WTC11 (cell line): ENCODE data around the gene C17orf75. TPM values are rescaled to one million over a fixed set of nuclear protein-coding genes. Genes with fewer than 3 reads are reported as not detected.
"Not testable (repeated sequence)": the region's sequence is repeated elsewhere in the genome, so short reads cannot be mapped to it uniquely, and the experiment has no call there.

Experiments used
- ATAC-seq: fragments of 200-7000 bp; cut with Tn5 transposase; 2 replicates; pipeline ENCODE4 v1.10.0; 2021; ENCODE audit warnings: mild to moderate bottlenecking, moderate library complexity
- CTCF ChIA-PET: fragments of 300-600 bp; sonication (Branson Sonifier 250); formaldehyde crosslinking; loops from one replicate; lab custom pipeline; 2021; ENCODE audit warnings: antibody characterized with exemption; lab: Charles Lee
- POLR2A ChIA-PET: fragments of 350-600 bp; sonication (Branson Sonifier 250); formaldehyde crosslinking; loops from one replicate; lab custom pipeline; 2021; ENCODE audit warnings: antibody characterized with exemption; lab: Charles Lee
- DNase-seq: peaks from one replicate; pipeline ENCODE4 v3.0.0; 2021; ENCODE audit warnings: low spot score
- H3K27ac Mint-ChIP-seq: 2 replicates; pipeline ENCODE4 v1.8.0; 2021; ENCODE audit warnings: mixed read lengths
- H3K27me3 Mint-ChIP-seq: 2 replicates; pipeline ENCODE4 v1.8.0; 2021; ENCODE audit warnings: low read depth, mild to moderate bottlenecking, moderate library complexity, mixed read lengths
- H3K36me3 Mint-ChIP-seq: 2 replicates; pipeline ENCODE4 v1.8.0; 2021; ENCODE audit warnings: mixed read lengths
- H3K4me1 Mint-ChIP-seq: 2 replicates; pipeline ENCODE4 v1.8.0; 2022; ENCODE audit warnings: mixed read lengths
- H3K4me3 Mint-ChIP-seq: 2 replicates; pipeline ENCODE4 v1.8.0; 2021; ENCODE audit warnings: mild to moderate bottlenecking, moderate library complexity, mixed read lengths
- H3K9me3 Mint-ChIP-seq: 2 replicates; pipeline ENCODE4 v1.8.0; 2021; ENCODE audit warnings: mixed read lengths
- GABPB1 ChIP-seq: sonication (generic); formaldehyde crosslinking; IDR thresholded peaks from 2 replicates; pipeline ENCODE4 v1.8.1; 2023; ENCODE audit warnings: mild to moderate bottlenecking, missing genetic modification reagents
- GRHL2 ChIP-seq: fragments of 250-450 bp; sonication (Bioruptor Pico); IDR thresholded peaks from 2 replicates; pipeline ENCODE4 v1.8.0; 2022; ENCODE audit warnings: mild to moderate bottlenecking, moderate library complexity; ENCODE audit not compliant: insufficient replicate concordance, severe bottlenecking
- JUN ChIP-seq: sonication (generic); formaldehyde crosslinking; IDR thresholded peaks from 2 replicates; pipeline ENCODE4 v1.8.0; 2023; ENCODE audit warnings: mild to moderate bottlenecking, missing genetic modification reagents
- PRRX2 ChIP-seq: fragments of 250-450 bp; sonication (Bioruptor Pico); IDR thresholded peaks from 2 replicates; pipeline ENCODE4 v1.8.0; 2021; ENCODE audit warnings: mild to moderate bottlenecking
- SMAD3 ChIP-seq: sonication (generic); formaldehyde crosslinking; IDR thresholded peaks from 2 replicates; pipeline ENCODE4 v1.8.0; 2022; ENCODE audit warnings: missing genetic modification reagents, mild to moderate bottlenecking, borderline replicate concordance
- TEAD1 ChIP-seq: sonication (generic); formaldehyde crosslinking; IDR thresholded peaks from 2 replicates; pipeline ENCODE4 v1.8.0; 2022; ENCODE audit warnings: mild to moderate bottlenecking, missing genetic modification reagents
- TEAD4 ChIP-seq: sonication (generic); formaldehyde crosslinking; IDR thresholded peaks from 2 replicates; pipeline ENCODE4 v1.8.0; 2022; ENCODE audit warnings: mild to moderate bottlenecking, missing genetic modification reagents
- ZNF121 ChIP-seq: sonication (generic); formaldehyde crosslinking; IDR thresholded peaks from 2 replicates; pipeline ENCODE4 v1.8.0; 2023; ENCODE audit warnings: missing genetic modification reagents
- total RNA-seq: library from RNA; stranded (reverse); gene quantifications from 3 replicates; pipeline ENCODE4 v1.2.3, GENCODE V29; 2021
- TF ChIP-seq, protein P1 (sequence below): sonication (generic); formaldehyde crosslinking; IDR thresholded peaks from 2 replicates; pipeline ENCODE4 v1.8.0; 2022; ENCODE audit warnings: mild to moderate bottlenecking, missing genetic modification reagents
- TF ChIP-seq, protein P2 (sequence below): sonication (generic); formaldehyde crosslinking; IDR thresholded peaks from 2 replicates; pipeline ENCODE4 v1.8.1; 2023; ENCODE audit warnings: mild to moderate bottlenecking, missing genetic modification reagents, borderline replicate concordance
- TF ChIP-seq, protein P3 (sequence below): sonication (generic); formaldehyde crosslinking; IDR thresholded peaks from 2 replicates; pipeline ENCODE4 v1.8.0; 2022; ENCODE audit warnings: missing genetic modification reagents
- TF ChIP-seq, protein P4 (sequence below): fragments of 250-450 bp; sonication (Bioruptor Pico); IDR thresholded peaks from 2 replicates; pipeline ENCODE4 v1.9.0; 2021; ENCODE audit warnings: moderate library complexity, mild to moderate bottlenecking, inconsistent platforms, borderline replicate concordance

Gene C17orf75
- total RNA-seq, 1 experiment from 2014 or later, result 35.5 TPM

DNA sequence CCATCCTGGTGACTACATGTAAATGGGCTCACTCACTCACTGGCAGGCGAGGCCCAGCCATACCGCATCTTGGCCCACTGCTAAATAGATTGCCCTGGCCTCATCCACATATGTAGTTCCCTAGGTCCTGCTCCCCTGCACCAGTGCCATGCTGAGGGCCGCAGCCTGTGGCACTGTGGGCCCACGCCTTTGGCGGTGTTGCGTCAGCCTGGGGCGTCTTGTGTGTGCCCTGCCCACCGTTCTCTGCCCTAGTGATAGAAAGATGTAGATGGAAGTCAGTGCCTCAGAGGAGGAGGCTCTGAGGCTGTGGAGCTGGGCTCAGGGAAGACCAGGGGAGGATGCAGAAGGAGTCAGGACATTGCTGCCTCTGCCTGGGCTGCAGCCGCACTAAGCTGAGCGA is 18.9 kb downstream of the C17orf75 start:
- H3K9me3 Mint-ChIP-seq, result no peaks in the 10 kb centered on the region
- DNase-seq (no peak), ATAC-seq (no peak)
- H3K27ac Mint-ChIP-seq, result peak overlapping the region; percentile 87
- ChIA-PET CTCF (interaction anchor here (1.3 to 2.1 kb wide), 4 partner anchors 12 to 70 kb away, joined by 3 to 21 read pairs (median 9); no protein-coding TSS in a partner anchor), POLR2A (no interaction called here)
- peaks cover 24% of the 10 kb centered on the region for H3K4me1 Mint-ChIP-seq
- TF ChIP-seq SMAD3 (CRISPR knock-in tag), result no peak
- TF ChIP-seq, protein P1, sequence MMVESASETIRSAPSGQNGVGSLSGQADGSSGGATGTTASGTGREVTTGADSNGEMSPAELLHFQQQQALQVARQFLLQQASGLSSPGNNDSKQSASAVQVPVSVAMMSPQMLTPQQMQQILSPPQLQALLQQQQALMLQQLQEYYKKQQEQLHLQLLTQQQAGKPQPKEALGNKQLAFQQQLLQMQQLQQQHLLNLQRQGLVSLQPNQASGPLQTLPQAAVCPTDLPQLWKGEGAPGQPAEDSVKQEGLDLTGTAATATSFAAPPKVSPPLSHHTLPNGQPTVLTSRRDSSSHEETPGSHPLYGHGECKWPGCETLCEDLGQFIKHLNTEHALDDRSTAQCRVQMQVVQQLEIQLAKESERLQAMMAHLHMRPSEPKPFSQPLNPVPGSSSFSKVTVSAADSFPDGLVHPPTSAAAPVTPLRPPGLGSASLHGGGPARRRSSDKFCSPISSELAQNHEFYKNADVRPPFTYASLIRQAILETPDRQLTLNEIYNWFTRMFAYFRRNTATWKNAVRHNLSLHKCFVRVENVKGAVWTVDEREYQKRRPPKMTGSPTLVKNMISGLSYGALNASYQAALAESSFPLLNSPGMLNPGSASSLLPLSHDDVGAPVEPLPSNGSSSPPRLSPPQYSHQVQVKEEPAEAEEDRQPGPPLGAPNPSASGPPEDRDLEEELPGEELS (CRISPR knock-in tag), result no peak
- TF ChIP-seq GABPB1, result peak; percentile 41; the same call in 1 of the 2 replicates
- TF ChIP-seq ZNF121, result no peak
- no peak for TF ChIP-seq PRRX2 (CRISPR knock-in tag)
- TF ChIP-seq JUN (CRISPR knock-in tag), result no peak
- TF ChIP-seq GRHL2 (CRISPR knock-in tag), result no peak
- TF ChIP-seq TEAD1, result no peak
- TF ChIP-seq, protein P2, sequence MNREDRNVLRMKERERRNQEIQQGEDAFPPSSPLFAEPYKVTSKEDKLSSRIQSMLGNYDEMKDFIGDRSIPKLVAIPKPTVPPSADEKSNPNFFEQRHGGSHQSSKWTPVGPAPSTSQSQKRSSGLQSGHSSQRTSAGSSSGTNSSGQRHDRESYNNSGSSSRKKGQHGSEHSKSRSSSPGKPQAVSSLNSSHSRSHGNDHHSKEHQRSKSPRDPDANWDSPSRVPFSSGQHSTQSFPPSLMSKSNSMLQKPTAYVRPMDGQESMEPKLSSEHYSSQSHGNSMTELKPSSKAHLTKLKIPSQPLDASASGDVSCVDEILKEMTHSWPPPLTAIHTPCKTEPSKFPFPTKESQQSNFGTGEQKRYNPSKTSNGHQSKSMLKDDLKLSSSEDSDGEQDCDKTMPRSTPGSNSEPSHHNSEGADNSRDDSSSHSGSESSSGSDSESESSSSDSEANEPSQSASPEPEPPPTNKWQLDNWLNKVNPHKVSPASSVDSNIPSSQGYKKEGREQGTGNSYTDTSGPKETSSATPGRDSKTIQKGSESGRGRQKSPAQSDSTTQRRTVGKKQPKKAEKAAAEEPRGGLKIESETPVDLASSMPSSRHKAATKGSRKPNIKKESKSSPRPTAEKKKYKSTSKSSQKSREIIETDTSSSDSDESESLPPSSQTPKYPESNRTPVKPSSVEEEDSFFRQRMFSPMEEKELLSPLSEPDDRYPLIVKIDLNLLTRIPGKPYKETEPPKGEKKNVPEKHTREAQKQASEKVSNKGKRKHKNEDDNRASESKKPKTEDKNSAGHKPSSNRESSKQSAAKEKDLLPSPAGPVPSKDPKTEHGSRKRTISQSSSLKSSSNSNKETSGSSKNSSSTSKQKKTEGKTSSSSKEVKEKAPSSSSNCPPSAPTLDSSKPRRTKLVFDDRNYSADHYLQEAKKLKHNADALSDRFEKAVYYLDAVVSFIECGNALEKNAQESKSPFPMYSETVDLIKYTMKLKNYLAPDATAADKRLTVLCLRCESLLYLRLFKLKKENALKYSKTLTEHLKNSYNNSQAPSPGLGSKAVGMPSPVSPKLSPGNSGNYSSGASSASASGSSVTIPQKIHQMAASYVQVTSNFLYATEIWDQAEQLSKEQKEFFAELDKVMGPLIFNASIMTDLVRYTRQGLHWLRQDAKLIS (CRISPR knock-in tag), result no peak
- TF ChIP-seq, protein P3, sequence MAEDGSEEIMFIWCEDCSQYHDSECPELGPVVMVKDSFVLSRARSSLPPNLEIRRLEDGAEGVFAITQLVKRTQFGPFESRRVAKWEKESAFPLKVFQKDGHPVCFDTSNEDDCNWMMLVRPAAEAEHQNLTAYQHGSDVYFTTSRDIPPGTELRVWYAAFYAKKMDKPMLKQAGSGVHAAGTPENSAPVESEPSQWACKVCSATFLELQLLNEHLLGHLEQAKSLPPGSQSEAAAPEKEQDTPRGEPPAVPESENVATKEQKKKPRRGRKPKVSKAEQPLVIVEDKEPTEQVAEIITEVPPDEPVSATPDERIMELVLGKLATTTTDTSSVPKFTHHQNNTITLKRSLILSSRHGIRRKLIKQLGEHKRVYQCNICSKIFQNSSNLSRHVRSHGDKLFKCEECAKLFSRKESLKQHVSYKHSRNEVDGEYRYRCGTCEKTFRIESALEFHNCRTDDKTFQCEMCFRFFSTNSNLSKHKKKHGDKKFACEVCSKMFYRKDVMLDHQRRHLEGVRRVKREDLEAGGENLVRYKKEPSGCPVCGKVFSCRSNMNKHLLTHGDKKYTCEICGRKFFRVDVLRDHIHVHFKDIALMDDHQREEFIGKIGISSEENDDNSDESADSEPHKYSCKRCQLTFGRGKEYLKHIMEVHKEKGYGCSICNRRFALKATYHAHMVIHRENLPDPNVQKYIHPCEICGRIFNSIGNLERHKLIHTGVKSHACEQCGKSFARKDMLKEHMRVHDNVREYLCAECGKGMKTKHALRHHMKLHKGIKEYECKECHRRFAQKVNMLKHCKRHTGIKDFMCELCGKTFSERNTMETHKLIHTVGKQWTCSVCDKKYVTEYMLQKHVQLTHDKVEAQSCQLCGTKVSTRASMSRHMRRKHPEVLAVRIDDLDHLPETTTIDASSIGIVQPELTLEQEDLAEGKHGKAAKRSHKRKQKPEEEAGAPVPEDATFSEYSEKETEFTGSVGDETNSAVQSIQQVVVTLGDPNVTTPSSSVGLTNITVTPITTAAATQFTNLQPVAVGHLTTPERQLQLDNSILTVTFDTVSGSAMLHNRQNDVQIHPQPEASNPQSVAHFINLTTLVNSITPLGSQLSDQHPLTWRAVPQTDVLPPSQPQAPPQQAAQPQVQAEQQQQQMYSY (CRISPR knock-in tag), result peak; percentile 37; the same call in 1 of the 2 replicates
- no peaks in the 10 kb centered on the region for H3K36me3 Mint-ChIP-seq
- H3K4me3 Mint-ChIP-seq, result no peak overlapping the region
- H3K27me3 Mint-ChIP-seq, result no peaks in the 10 kb centered on the region

DNA sequence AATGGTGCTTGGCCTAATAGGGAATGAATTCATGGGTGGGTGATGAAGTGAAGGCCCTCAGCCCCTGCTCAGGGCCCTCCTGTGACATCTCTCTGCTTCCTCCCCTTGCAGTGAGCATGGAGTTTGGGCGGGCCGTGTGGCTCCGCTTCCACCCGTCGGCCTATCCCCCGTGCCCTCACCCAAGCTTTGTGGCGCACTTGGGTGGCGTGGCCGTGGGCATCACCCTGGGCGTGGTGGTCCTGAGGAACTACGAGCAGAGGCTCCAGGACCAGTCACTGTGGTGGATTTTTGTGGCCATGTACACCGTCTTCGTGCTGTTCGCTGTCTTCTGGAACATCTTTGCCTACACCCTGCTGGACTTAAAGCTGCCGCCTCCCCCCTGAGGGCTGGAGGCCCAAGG is 21.1 kb downstream of the C17orf75 start:
- no peaks in the 10 kb centered on the region for H3K36me3 Mint-ChIP-seq
- no peaks in the 10 kb centered on the region for H3K9me3 Mint-ChIP-seq
- CTCF ChIA-PET, result interaction anchor here (0.6 to 5.2 kb wide), 7 partner anchors 33 to 67 kb away, joined by 3 to 40 read pairs (median 15); no protein-coding TSS in a partner anchor
- no peak overlapping the region for H3K27ac Mint-ChIP-seq
- ATAC-seq (no peak), DNase-seq (no peak)
- peaks cover 25% of the 10 kb centered on the region for H3K4me1 Mint-ChIP-seq
- POLR2A ChIA-PET, result no interaction called here
- H3K27me3 Mint-ChIP-seq, result no peaks in the 10 kb centered on the region
- H3K4me3 Mint-ChIP-seq, result no peak overlapping the region
- TF ChIP-seq, protein P4, sequence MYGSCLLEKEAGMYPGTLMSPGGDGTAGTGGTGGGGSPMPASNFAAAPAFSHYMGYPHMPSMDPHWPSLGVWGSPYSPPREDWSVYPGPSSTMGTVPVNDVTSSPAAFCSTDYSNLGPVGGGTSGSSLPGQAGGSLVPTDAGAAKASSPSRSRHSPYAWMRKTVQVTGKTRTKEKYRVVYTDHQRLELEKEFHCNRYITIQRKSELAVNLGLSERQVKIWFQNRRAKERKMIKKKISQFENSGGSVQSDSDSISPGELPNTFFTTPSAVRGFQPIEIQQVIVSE (CRISPR knock-in tag), result no peak
- no peak for TF ChIP-seq TEAD4
- TF ChIP-seq, all 79 proteins: peak for 0

- DNase-seq, H3K4me3 Mint-ChIP-seq, H3K27me3 Mint-ChIP-seq, H3K36me3 Mint-ChIP-seq, H3K27ac Mint-ChIP-seq, ATAC-seq, H3K9me3 Mint-ChIP-seq: not testable (repeated sequence)
- ChIA-PET CTCF (interaction anchor here (0.6 to 5.2 kb wide), 23 partner anchors 8 to 124 kb away, joined by 3 to 40 read pairs (median 6); partner anchors contain the start of gene PSMD11), POLR2A (interaction anchor here (1.0 kb wide), 1 partner anchor 67 kb away, joined by 3 read pairs; no protein-coding TSS in a partner anchor)
- H3K4me1 Mint-ChIP-seq, result peaks cover 33% of the 10 kb centered on the region
These were observed 21.9 kb downstream of the C17orf75 start for GRCh38 chr17:32320080-32320479.
